ENCODE data around the gene DDX10. TPM values are rescaled to one million over a fixed set of nuclear protein-coding genes. Genes with fewer than 3 reads are reported as not detected.

The DDX10 gene
- total and polyA plus RNA-seq, 2 of the 8 experiments (the other 6 are each of a cell fraction or from before 2014, with no cell fraction given): 49.2 to 52.2 TPM

DNA sequence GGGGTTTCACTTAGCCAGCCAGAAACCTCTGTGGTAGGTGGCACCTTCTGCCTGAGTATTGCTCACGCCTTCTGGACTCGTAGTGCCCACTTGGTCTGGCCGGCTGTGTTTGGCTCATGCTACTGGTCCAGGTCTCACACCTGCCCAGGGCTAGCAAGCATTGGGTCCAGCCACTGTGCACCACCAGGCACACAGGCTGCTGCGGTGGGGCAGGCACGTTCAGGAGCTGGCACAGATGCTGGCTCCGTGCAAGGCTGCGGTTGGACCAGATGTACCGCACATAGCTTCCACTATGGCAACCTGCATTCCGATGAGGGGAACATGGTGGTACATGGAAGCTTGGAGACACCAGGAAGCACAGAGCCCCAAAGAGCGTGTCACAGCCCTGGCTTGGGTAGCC lies 36.5 kb upstream of the DDX10 start:
- Histone ChIP-seq H4K20me1 (replicated peaks in 1 of 2; ENCODE audit: control insufficient read depth in 1 of 2, insufficient read depth in 2 of 2, low read length in 2 of 2) (no peaks in the 10 kb centered on the region), H2BK15ac (ENCODE audit: low read length) (0 out of 2 replicates have a peak overlapping the region, but pooled peaks have one; percentile 16), H3K27ac (ENCODE audit: low read depth, low read length) (no peak overlapping the region), H3K36me3 (ENCODE audit: control insufficient read depth in 2 of 4, insufficient read depth in 4 of 4, low read length in 3 of 4) (no peaks in the 10 kb centered on the region), H3K23me2 (ENCODE audit: low read depth, low read length) (no peaks in the 10 kb centered on the region), H3K4ac (replicated peaks; ENCODE audit: insufficient read length, low read depth, low read length) (no peak overlapping the region), H3K4me3 (ENCODE audit: extremely low read depth in 1 of 4, insufficient read depth in 2 of 4, low read depth in 3 of 4, low read length in 4 of 4) (no peak overlapping the region), H2AK5ac (ENCODE audit: low read depth, low read length) (no peak overlapping the region), H3K79me1 (ENCODE audit: low read depth, low read length) (no peaks in the 10 kb centered on the region), H2BK20ac (ENCODE audit: low read length) (no peak overlapping the region), H3K18ac (ENCODE audit: extremely low read depth, low read length) (no peak overlapping the region), H3K14ac (ENCODE audit: insufficient read length) (no peak overlapping the region), H2AFZ (ENCODE audit: low read length) (no peak overlapping the region), H2BK120ac (replicated peaks; ENCODE audit: low read depth, low read length) (no peak overlapping the region), H3K4me1 (replicated peaks in 1 of 4; ENCODE audit: control insufficient read depth in 3 of 4, insufficient read depth in 4 of 4, low read length in 3 of 4) (peaks cover 0 to 7% (median 0%) of the 10 kb centered on the region in 4 experiments; a peak in 2 of 7 replicates), H3K9ac (replicated peaks in 1 of 4; ENCODE audit: extremely low read depth in 1 of 4, low read depth in 3 of 4, low read length in 3 of 4) (no peak overlapping the region), H2BK12ac (ENCODE audit: low read depth, low read length) (no peak overlapping the region), H3K23ac (ENCODE audit: insufficient read length) (no peak overlapping the region), H3K79me2 (ENCODE audit: control insufficient read depth in 1 of 2, insufficient read depth in 2 of 2, low read length in 2 of 2) (no peaks in the 10 kb centered on the region), H4K91ac (replicated peaks; ENCODE audit: insufficient read length, low read length) (no peak overlapping the region), H3K27me3 (replicated peaks in 1 of 4; ENCODE audit: control insufficient read depth in 3 of 4, extremely low read depth in 1 of 4, insufficient read depth in 3 of 4, low read length in 3 of 4) (no peaks in the 10 kb centered on the region), H3K4me2 (ENCODE audit: insufficient read depth in 1 of 2, low read depth in 2 of 2, low read length in 2 of 2) (no peak overlapping the region), H3K9me3 (ENCODE audit: insufficient read depth in 2 of 2, low read depth in 1 of 2, low read length in 1 of 2) (peaks cover 11 to 12% of the 10 kb centered on the region in 2 experiments), H4K8ac (ENCODE audit: extremely low read depth, insufficient read depth, low read length) (0 out of 2 replicates have a peak overlapping the region, but pooled peaks have one; percentile 35), H4K5ac (ENCODE audit: insufficient read length, low read depth, low read length) (no peak overlapping the region), H3K56ac (replicated peaks; ENCODE audit: insufficient read length, low read depth, low read length) (no peak overlapping the region), H2BK5ac (ENCODE audit: low read depth, low read length) (no peak overlapping the region)
- DNase-seq (ENCODE audit: low read depth in 1 of 2, low spot score in 2 of 2) (no peak), FAIRE-seq (no peak)
- ChIA-PET POLR2A (ENCODE audit: partially characterized antibody) (no interaction called here), CTCF (ENCODE audit: partially characterized antibody) (interaction anchor here (0.9 to 1.1 kb wide), 2 partner anchors 286 to 768 kb away, joined by 3 read pairs; no protein-coding TSS in a partner anchor)
- 97% methylated on average over 10 of the region's 10 CpGs; no CpG with 5 or more reads in 1 of the 2 experiments for WGBS, 2 experiments (ENCODE audit: extremely low coverage in 1 of 2, insufficient coverage in 1 of 2, insufficient read length in 1 of 2, insufficient replicate concordance in 2 of 2, low coverage in 1 of 2, low lambda C conversion rate in 2 of 2, missing lambda C conversion rate in 1 of 2)
- TF ChIP-seq SP1 (IDR thresholded peaks at IDR 0.05; ENCODE audit: low read depth, low read length): no peak
- no peak for TF ChIP-seq CTCF (IDR thresholded peaks at IDR 0.05; ENCODE audit: control extremely low read depth in 1 of 3, insufficient read depth in 1 of 3, low read depth in 1 of 3, low read length in 3 of 3)
- TF ChIP-seq JUN (IDR thresholded peaks at IDR 0.05; ENCODE audit: low read depth, low read length): no peak

Measured in H1 (cell line).